ENCODE measurements around the gene ATP8B3. TPM values are rescaled to one million over a fixed set of nuclear protein-coding genes. Genes with fewer than 3 reads are reported as not detected.

The ATP8B3 gene
- total and polyA plus RNA-seq, 9 of the 15 experiments (the other 6 are each of a cell fraction or from before 2014, with no cell fraction given), result 1.2 to 12.3 (median 3.8) TPM

- no peak for TF ChIP-seq RERE (CRISPR knock-in tag; IDR thresholded peaks at IDR 0.05; ENCODE audit: borderline replicate concordance)
- no peak for TF ChIP-seq RREB1 (CRISPR knock-in tag; IDR thresholded peaks at IDR 0.05)
- TF ChIP-seq FOXK2 (conservative IDR thresholded peaks at IDR 0.05 in 1 of 2, IDR thresholded peaks at IDR 0.05 in 1 of 2; ENCODE audit: low read depth in 2 of 2), result peak in 1 of 2 experiments; percentile 80; a peak in 1 of 4 replicates
- no peak for TF ChIP-seq IRF9 (tag; IDR thresholded peaks at IDR 0.05)
- no peak for TF ChIP-seq CBFA2T2 (conservative IDR thresholded peaks at IDR 0.05)
- peak; percentile 36 for TF ChIP-seq SAP30 (IDR thresholded peaks at IDR 0.05; ENCODE audit: borderline replicate concordance, insufficient read depth, low read depth, low read length, poor library complexity, severe bottlenecking)
- no peak for TF ChIP-seq SIX5 (IDR thresholded peaks at IDR 0.05; ENCODE audit: borderline replicate concordance in 1 of 2, insufficient read depth in 1 of 2, low read depth in 1 of 2, low read length in 2 of 2)
- no peak for TF ChIP-seq MITF (IDR thresholded peaks at IDR 0.05)
- no peak for TF ChIP-seq RBBP5 (IDR thresholded peaks at IDR 0.05; ENCODE audit: borderline replicate concordance, insufficient read depth, low read length, poor library complexity, severe bottlenecking)
- TF ChIP-seq CBX1 (IDR thresholded peaks at IDR 0.05; ENCODE audit: low read depth), result no peak
- TF ChIP-seq IFI16 (CRISPR knock-in tag; IDR thresholded peaks at IDR 0.05), result no peak
- TF ChIP-seq RBFOX2 (IDR thresholded peaks at IDR 0.05; ENCODE audit: low read depth, low read length), result peak; percentile 24
- no peak for TF ChIP-seq STAT5A (IDR thresholded peaks at IDR 0.05; ENCODE audit: borderline replicate concordance, low read length)
- 0 out of 2 replicates have a peak, but pooled peaks have one; percentile 5 for TF ChIP-seq PTBP1 (IDR thresholded peaks at IDR 0.05; ENCODE audit: low read depth, low read length)
Measured at GRCh38 chr19:1837222-1837565, 25.1 kb upstream of the ATP8B3 start (continued).
